NCI-H1694 treated with DMSO at 0.1 percent for 48 hours (cell line): ENCODE measurements around the gene TMTC1.
A peak's percentile ranks its signal among the peaks of the same experiment; 100 is the strongest.

Experiments used
- DNase-seq: peaks from one replicate; lab custom pipeline; 2025; lab: John Stamatoyannopoulos, UW

The TMTC1 gene

DNA sequence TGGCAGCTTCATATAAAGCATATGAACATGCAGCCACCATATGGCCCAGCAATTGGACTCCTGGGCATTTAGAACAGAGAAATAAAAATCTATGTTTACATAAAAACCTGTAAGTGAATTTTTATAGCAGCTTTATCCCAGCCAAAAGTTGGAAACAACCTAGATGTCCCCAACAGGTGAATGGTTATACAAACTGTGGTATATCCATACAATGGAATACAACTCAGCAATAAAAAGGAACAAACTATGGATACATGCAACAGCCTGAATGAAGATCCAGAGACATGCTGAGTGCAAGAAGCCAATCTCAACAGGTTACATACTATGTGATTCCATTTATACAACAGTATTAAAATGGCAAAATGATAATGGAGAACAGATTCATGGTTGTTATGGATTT lies 3.7 kb downstream of the TMTC1 start:
- no peak for DNase-seq

DNA sequence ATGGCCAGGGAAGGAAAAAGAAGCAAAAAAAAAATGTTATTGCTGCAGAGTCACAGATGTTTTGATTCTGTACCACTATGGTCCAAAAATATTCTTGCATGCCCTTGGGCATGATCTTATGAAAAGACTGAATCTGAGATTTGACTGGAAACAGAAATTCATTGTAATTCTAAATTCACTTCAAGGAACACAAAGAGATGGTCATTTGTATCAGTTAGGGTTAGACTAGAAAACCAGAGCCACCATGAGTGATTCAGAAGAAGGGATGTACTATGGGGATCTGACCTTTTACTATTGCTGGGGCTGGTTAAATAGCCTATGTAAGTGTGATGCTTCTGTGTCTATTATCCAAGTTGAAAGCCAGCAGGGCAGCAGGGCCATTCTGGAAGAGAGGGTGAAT lies 5.2 kb downstream of the TMTC1 start:
- DNase-seq, result no peak

DNA sequence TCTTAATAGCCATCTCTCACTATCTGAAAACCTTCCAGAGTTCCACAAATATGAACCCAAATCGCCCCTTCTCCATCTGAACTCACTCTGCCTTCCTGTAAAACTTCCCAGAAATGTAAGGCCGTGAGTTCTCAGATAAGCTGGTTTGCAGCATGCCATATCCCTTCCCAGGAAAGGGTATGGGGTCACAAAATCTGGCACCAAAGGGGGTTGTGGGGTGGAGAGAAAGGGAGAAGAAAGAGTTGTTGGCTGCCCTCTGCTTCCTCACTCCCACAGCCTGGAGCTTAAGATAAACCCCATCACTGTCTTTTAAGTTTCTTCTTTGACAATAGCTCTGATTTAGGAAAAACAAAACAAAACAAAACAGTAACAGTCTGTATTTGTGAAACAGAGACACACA lies 10.7 kb downstream of the TMTC1 start:
- DNase-seq, result no peak

GRCh38 chr12:29771786-29772185 lies 12.0 kb downstream of the TMTC1 start:
- no peak for DNase-seq

DNA sequence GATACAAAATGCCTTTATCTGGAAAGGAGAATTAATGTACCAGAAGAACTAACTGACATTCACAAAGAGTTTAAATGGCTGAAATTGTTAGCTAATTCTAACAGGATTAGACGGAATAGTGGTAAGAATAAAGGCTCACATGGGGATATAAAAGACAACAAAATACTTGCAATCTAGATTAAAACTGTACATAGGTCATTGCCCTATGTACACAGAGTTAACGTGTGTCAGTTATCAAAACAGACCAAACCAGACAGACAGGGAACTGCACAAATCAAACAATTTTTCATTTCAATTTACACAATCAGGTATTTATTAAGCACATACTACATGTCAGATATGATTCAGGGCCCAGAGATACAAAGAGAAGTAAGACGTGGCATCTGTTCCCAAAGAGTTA lies 12.6 kb downstream of the TMTC1 start:
- no peak for DNase-seq

DNA sequence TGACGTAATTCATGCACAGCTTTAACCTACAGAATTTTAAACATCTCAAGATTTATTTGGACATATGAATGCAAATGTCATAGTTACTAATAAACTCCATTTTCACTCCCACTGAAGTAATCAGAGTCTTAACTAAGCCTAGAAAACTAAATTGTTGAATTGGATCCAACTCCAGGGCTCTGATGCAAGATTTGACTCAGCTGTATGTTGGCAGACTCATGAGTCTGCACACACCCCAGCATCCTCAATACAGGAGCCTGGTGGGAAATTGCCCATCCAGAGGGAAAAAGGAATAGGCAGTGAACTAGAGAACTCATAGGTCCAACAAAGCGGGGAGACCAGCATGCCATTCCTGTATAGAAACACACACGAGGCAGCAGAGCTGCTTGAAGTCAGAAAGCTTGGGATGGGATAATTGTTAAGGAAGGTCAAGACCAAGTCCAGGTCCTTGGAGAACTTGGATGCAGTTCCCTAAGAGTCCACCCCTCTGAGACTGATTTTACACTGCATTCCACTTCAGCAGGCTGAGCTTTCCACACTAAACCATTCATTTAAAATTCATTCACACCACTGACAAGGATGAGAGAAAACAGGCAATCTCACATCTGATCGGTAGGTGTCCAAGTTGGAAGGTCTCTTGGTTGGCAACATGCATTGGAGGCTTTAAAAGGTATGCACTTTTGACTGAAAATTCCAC lies 14.4 kb downstream of the TMTC1 start:
- no peak for DNase-seq

DNA sequence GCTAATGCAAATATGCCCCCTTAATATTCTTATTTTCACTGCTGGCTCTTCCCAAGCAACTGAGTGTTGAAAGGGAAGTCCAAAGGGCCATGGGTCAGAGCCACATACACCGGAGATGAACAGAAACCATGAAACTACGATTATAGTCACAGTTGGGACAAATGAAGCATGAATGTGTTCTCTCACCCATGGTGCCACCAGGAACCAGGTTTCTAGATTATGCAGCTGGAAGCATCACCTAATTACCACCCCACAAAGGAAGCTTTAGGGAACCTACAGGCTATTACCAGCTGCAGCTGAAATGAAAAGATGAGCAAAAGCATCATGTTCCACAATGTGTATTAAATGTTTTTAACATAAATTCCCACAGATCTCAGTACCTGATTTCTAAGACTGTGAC lies 15.4 kb downstream of the TMTC1 start:
- no peak for DNase-seq

DNA sequence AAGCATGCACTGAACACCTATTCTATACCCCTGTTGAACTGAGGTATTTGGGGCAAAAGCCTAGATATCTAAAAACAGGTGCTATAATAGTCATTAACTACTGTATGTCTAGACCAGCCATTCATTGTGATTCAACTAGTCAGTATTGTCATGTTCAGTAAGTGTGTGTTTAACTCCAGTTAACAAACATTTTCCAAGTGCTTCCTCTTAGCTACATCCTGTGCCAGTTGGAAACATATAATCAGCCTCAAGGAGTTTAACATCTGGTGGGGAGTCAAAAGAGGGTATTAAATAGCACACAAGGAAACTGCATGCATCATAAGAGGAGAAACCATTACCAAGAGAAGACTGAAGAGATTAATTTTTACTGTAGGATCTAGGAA lies 20.4 kb downstream of the TMTC1 start:
- no peak for DNase-seq

DNA sequence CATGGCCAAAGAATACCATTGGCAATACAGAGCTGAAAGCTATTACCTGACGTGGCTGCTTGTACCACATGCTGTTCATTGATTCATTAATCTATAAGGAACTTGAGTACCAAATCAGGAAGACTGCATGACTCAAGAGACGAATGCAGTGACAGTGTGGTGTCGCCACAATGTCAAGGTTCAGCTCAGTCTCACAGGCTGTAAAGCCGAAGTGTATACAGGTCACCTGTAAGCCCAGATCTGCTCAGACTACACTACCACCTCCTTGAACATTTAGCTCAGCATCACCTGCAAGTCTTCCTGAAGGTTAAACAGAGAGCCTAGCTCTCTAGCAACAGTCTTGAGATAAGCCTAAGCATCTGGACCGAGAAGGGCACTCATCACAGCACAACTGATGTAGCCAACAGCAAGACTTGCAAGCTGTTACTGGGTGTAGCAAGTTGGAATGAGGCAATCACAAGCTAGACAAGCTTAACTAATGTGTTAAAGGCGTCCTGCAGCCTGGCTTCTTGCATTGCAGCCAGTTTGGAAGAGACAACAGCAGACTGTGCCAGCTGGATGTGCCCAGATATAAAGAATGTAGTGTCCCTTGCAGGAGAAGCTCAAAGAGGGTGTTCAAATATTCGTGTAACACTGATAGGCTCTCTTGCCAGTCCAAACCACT lies 21.0 kb downstream of the TMTC1 start:
- peak; percentile 9 for DNase-seq

DNA sequence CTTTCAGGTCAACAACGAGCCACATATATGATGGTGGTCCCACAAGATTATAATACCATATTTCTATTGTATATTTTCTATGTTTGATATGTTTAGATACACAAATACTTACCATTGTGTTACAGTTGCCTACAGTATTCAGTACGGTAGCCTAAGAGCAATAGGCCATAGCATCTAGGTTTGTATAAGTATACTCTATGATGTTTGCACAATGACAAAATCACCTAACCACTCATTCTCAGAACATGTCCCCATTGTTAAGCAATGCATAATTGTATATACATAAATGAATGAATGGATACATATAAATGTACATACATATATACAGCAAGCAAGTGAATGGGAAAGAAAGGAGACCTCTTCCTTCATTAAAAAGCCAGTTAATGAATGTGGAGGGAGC lies 23.8 kb downstream of the TMTC1 start:
- no peak for DNase-seq

DNA sequence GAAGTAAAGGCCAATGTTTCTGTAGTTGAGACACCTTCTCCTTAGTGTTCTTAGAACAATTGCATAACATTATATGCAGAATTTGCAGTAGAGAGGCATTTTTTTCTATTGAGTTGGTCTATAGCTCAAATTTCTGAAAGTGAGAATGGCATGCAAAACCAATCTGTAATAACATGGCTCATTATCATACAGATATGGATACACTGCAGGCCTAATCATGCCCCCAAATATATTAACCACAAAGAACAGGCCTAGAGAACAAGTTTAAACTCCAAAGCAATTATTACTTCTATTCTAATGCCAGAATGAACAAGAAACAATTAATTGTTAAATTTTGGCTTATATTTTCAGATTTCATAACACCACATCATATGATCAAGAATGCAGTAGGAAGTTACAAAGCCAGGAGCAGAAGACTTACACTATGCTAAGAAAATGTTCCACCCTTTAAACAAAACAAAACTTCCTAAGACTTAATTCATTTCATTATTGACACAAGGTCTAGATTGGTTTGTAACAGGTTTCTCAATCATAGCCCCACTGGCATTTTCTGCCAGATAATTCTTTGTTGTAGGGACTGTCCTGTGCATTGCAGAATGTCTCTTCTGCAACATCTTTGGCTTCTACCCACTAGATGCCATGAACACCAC lies 26.9 kb downstream of the TMTC1 start:
- no peak for DNase-seq

- no peak for DNase-seq
Measured at GRCh38 chr12:29754235-29755189, 29.2 kb downstream of the TMTC1 start.

DNA sequence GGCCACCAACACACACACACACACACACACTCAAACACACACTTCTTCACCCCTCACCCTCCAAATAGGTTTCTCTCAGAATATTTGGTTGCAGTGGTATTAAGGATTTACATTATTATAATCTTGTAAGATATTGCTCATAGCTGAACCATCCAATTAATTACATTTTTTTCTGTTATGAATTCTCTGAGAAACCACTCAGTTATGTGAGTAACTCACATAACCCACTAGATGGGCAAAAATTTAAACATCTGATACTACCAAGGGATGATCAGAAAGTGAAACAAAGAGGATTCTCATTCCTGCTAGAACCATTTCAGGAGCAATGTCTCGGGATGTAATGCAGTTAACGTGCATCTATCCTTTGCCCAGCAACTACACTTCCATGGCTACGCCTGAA lies 31.6 kb downstream of the TMTC1 start:
- no peak for DNase-seq

DNA sequence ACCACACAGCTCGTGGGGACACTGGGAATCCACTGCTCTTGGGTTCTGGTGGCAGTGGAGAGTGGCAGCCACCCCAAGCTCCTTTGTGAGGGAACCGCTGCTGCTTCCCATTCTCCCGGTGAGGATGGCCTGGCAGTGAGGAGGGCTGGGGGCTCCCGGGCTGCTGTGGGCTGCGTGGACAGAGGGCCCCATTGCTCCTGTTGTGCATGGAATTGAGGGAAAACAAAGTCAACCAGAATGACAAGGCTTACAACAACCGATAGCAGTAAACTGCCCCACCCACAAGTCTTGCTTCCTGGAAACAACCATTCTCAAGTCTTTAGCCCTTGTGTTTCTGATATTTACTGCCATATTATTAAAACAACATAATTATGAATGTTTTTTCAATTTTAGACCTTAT lies 32.1 kb downstream of the TMTC1 start:
- DNase-seq, result no peak

GRCh38 chr12:29750928-29751220 lies 32.9 kb downstream of the TMTC1 start:
- no peak for DNase-seq

DNA sequence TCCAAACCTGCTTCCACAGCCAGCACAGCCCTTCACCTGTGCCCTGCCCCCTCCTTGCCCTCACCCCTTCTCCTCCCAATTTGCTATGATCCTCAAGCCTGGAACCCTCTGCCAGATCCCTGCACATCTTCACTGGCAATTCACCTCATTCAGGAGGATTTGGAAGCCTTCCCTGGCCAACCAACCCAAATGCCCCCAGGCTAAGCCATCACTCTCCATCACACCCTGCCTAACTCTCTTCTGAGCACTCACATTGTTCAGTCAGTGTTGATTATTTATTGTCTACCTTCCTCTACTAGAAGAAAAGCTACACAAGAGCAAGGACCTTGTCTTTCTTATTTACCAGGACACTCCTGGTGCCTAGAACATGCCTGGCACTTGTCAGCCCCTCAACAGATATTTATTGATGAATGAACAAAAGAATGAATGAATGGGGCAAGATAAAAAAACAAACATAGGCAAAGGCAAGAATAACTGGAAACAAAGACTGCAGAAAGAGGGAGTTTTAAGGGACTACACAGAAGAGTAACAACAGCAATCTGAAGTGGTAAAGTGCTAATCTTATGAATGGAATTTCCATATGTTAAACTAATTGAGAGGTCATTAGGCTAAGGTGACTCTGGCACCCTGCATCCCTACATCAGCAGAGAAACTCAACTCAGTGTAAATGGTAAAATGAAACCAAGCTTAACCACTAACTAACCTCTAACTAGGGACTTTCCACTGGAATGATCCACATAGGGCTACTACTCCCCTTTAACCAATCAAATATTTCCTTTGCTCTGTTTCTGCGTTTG lies 33.4 kb downstream of the TMTC1 start:
- DNase-seq, result no peak

- DNase-seq, result no peak
Measured at GRCh38 chr12:29744365-29744764, 39.4 kb downstream of the TMTC1 start.

DNA sequence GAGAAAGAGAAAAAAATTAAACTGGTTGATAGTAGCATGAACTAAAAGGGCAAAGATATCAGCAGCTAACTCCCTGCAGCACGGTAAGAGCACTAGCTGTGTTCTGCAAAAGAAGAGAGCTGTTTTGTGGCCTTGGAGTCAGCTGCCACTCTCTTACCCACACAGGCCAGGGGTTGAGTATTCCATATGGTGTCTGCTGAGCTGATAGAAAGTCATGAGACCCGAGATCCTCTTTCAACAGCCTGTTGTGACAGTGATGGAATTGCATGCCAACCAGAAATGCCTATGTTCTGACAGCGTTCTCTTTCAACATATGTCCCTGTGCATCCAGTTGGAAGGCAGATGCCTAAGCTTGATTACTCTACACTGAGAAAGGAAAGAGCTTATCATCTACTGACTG lies 39.9 kb downstream of the TMTC1 start:
- peak; percentile 99 for DNase-seq

DNA sequence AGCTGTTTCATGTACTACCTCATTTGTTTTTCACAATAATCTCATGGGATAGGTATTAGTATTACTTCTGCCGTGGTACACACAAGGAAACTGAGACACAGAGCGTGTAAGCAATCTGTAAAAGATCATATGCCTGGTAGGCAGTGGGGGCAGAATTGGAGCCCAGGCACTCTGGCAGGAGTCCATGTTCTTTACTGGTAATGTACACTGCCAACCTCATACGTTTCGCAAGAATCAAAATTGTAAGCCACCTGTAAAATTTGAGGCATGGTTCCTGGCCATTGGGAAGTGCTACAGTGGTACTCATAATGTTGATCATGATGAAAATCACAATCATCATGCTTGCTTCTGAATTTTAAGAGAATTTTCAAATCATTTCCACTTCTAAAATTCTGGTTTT lies 40.7 kb downstream of the TMTC1 start:
- peak; percentile 46 for DNase-seq

DNA sequence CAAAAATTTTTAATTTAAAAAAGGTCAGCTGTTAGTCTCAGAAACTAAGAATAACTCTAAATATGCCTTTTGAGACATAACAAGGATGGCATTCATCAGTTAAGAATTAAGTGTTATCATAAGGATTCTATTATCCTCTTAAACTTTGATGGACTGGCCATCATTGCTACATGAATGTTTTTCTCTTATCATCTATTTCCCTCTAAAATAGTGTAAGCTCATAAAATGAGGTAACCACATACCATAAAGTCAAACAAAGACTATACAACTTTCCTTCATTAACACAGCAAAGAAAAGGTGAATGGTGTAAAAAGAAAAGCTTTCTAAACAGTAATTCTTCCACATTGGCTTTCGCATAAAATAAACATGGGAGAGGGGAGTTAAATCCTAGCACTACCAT lies 41.1 kb downstream of the TMTC1 start:
- no peak for DNase-seq

- DNase-seq, result no peak
Measured at GRCh38 chr12:29741342-29742241, 42.1 kb downstream of the TMTC1 start.
